ENCODE measurements around the gene FAM149A. TPM values are rescaled to one million over a fixed set of nuclear protein-coding genes. Genes with fewer than 3 reads are reported as not detected.

Gene FAM149A
- total RNA-seq, 4 donors from 2014 or later, result 7.8 to 20.1 (median 13.8) TPM

DNA sequence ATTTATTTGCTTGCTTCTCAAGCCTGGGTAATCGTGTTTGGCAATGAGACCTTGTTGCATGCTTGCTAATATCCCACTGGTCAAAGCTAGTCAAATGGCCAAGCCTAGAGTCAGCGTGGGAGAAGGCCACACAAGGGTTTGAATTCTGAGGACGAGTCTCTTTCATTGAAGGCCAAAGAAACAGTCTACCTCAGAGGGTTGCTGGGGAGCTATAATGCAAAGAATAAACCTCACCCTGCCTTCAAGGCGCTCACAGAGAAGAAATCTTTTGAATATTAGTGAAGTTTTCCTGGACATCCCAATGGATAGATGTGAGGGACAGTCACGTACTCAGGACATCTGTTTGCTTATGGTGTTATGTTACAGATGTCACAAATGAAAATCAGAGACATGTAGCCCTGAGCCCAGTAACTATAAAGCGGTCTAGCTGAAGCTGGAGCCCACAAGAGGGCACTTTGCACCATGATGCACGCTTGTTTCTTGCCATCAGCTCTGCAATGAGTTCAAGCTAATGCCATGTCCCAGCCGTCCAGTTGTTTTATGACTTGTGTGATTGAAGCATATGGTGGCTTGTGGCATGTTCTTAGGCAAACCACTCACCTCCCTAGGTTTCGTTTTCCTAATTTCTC is 36.6 kb upstream of the FAM149A start:
- no peaks in the 10 kb centered on the region for H3K9me3 ChIP-seq
- WGBS, 2 donors, result 43 to 44% methylated on average over 9 of the region's 9 CpGs
- DNase-seq (ENCODE audit: low spot score in 2 of 2), result peak; percentile 23 to 48

DNA sequence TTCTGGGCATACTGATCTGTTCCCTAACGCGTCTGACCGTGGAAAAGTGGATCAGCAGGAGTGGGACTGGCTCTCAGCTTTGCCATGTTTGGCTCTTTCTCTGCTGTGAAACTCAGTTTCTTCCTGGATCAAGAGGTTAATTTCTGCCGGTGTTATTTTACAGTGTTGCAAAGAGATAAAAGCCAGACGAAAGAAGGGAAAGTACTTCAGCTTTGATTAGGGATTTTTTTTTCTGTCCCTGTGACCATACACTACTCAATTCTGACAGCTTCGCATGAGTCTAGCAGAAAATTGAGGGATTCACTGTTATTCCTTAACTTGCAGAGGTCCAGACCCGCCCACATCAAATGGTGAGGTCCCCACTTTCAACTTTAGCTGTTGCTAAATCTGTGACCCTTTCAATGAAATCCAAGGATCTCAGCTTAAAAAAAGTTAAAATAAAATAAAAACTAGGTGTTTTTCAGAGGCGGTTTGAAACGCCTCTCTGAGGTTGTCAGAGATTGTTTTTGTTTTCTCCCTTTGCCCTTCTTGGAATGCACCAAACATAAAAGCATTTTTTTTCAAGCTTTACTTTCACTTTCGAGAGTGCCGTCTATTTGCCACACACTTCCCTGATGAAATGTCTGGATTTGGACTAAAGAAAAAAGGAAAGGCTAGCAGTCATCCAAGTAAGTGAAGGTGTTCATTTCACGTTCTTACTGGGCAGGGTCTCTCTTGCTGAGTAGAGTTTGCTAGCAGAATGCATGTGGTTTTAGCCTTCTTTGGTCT is 35.7 kb upstream of the FAM149A start, which contains the start of gene TLR3:
Gene TLR3 (plus strand): TSS at position 576 of the 768 bp plus-strand sequence. CDS start 7,464 bp downstream, outside the sequence.
- no peaks in the 10 kb centered on the region for H3K27me3 ChIP-seq
- peak within 1 kb of the TSS; percentile 43 to 62 (median 51) for H3K4me3 ChIP-seq
- H3K9me3 ChIP-seq, result no peaks in the 10 kb centered on the region
- TF ChIP-seq POLR2A (IDR thresholded peaks at IDR 0.05) (no peak), EP300 (IDR thresholded peaks at IDR 0.05) (no peak)
- TF ChIP-seq, protein P1, sequence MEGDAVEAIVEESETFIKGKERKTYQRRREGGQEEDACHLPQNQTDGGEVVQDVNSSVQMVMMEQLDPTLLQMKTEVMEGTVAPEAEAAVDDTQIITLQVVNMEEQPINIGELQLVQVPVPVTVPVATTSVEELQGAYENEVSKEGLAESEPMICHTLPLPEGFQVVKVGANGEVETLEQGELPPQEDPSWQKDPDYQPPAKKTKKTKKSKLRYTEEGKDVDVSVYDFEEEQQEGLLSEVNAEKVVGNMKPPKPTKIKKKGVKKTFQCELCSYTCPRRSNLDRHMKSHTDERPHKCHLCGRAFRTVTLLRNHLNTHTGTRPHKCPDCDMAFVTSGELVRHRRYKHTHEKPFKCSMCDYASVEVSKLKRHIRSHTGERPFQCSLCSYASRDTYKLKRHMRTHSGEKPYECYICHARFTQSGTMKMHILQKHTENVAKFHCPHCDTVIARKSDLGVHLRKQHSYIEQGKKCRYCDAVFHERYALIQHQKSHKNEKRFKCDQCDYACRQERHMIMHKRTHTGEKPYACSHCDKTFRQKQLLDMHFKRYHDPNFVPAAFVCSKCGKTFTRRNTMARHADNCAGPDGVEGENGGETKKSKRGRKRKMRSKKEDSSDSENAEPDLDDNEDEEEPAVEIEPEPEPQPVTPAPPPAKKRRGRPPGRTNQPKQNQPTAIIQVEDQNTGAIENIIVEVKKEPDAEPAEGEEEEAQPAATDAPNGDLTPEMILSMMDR (IDR thresholded peaks at IDR 0.05), result no peak
- no peak for DNase-seq (ENCODE audit: low spot score in 2 of 2)
- H3K4me1 ChIP-seq, result peaks cover 0 to 18% (median 3%) of the 10 kb centered on the region in 4 donors
- H3K36me3 ChIP-seq, result no peaks in the 10 kb centered on the region
- H3K27ac ChIP-seq, result peak within 1 kb of the TSS; percentile 41 to 85 (median 76)
- WGBS, 2 donors, result 1 to 3% methylated on average over 12 of the region's 12 CpGs

More for the DNA sequence above, 36.6 kb upstream of the FAM149A start:
- H3K27ac ChIP-seq, result peak overlapping the region; percentile 41 to 85 (median 76)
- H3K4me1 ChIP-seq, result peaks cover 0 to 18% (median 3%) of the 10 kb centered on the region in 4 donors
- peak overlapping the region; percentile 43 to 62 (median 51) for H3K4me3 ChIP-seq
- H3K27me3 ChIP-seq, result no peaks in the 10 kb centered on the region
- TF ChIP-seq, protein P1 (IDR thresholded peaks at IDR 0.05), result peak in 4 of 5 experiments; percentile 32 to 70 (median 56)
- no peak for TF ChIP-seq EP300 (IDR thresholded peaks at IDR 0.05)
- no peak for TF ChIP-seq POLR2A (IDR thresholded peaks at IDR 0.05)
- H3K36me3 ChIP-seq, result no peaks in the 10 kb centered on the region

DNA sequence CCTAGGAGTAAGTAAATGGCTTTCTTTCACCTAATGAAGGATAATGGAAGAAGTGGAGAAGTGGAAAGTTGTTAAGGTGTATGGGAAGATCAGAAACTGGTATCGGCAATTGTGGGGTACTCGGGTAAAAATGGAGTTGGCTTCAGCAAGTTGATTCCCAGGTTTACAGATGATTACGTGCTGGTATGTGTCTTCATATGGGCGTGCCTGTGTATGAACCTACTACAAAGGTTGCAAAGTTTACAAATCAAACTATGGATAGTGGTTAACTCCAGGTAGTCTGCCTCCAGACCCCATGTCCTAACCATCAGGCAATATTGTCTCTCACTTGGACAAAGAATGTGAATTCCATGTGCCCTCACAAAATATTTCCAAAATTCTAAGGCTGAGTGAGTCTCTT is 34.8 kb upstream of the FAM149A start:
- Histone ChIP-seq H3K27ac (peak overlapping the region in 3 of 4 donors; percentile 41 to 85 (median 81)), H3K4me1 (peaks cover 0 to 22% (median 3%) of the 10 kb centered on the region in 4 donors), H3K4me3 (peak overlapping the region in 3 of 4 donors; percentile 50 to 62 (median 52)), H3K9me3 (no peaks in the 10 kb centered on the region), H3K36me3 (no peaks in the 10 kb centered on the region), H3K27me3 (no peaks in the 10 kb centered on the region)
- TF ChIP-seq EP300 (IDR thresholded peaks at IDR 0.05), result no peak
- TF ChIP-seq, protein P1 (IDR thresholded peaks at IDR 0.05), result no peak
- no peak for TF ChIP-seq POLR2A (IDR thresholded peaks at IDR 0.05)
- 82 to 86% methylated on average over 4 of the region's 4 CpGs for WGBS, 2 donors
- DNase-seq (ENCODE audit: low spot score in 2 of 2), result no peak

DNA sequence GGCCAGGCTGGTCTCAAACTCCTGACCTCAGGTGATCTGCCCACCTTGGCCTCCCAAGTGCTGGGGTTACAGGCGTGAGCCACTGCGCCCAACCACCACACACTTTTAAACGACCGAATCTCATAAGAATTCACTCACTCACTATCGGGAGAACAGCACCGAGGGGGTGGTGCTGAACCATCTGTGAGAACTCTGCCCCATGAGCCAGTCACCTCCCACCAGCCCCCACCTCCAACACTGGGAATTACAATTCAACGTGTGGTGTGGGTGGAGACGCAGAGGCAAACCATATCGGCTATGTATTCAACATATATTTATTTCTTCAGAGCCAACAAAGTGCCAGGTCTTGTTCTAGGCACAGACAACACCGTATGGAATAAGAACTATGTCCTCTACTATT is 32.0 kb upstream of the FAM149A start:
- Histone ChIP-seq H3K36me3 (no peaks in the 10 kb centered on the region), H3K9me3 (no peaks in the 10 kb centered on the region), H3K4me1 (peaks cover 0 to 22% (median 3%) of the 10 kb centered on the region in 4 donors), H3K27ac (no peak overlapping the region), H3K27me3 (no peaks in the 10 kb centered on the region), H3K4me3 (no peak overlapping the region)
- DNase-seq (ENCODE audit: low spot score in 2 of 2), result no peak
- TF ChIP-seq, protein P1 (IDR thresholded peaks at IDR 0.05), result no peak
- no peak for TF ChIP-seq EP300 (IDR thresholded peaks at IDR 0.05)
- TF ChIP-seq POLR2A (IDR thresholded peaks at IDR 0.05), result no peak
- 90 to 92% methylated on average over 10 of the region's 10 CpGs for whole genome bisulfite sequencing, 2 donors

DNA sequence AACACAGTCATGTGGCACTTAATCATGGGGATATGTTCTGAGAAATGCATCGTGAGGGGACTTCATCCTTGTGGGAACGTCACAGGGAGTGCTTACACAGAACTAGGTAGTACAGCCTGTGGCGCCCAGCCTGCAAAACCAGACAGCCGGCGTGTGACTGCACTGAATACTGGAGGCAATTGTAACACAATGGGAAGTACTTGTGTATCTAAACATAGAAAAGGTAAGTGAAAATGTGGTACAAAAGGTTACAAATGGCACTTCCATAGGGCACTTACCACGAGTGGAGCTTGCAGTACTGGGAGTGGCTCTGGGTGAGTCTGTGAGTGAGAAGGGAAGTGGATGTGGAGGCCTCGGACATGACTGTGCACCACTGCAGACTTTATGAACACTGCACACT is 30.3 kb upstream of the FAM149A start:
- H3K4me1 ChIP-seq, result peaks cover 0 to 17% (median 3%) of the 10 kb centered on the region in 4 donors
- H3K27ac ChIP-seq, result no peak overlapping the region
- no peaks in the 10 kb centered on the region for H3K9me3 ChIP-seq
- H3K27me3 ChIP-seq, result no peaks in the 10 kb centered on the region
- WGBS, 2 donors, result 73 to 75% methylated on average over 7 of the region's 7 CpGs
- H3K36me3 ChIP-seq, result peaks cover 0 to 4% (median 0%) of the 10 kb centered on the region in 3 donors
- TF ChIP-seq, protein P1 (IDR thresholded peaks at IDR 0.05), result no peak
- TF ChIP-seq EP300 (IDR thresholded peaks at IDR 0.05) (no peak), POLR2A (IDR thresholded peaks at IDR 0.05) (no peak)
- DNase-seq (ENCODE audit: low spot score in 2 of 2), result no peak
- H3K4me3 ChIP-seq, result no peak overlapping the region

Measured in tibial nerve (tissue), 4 donors.